ENCODE results near the gene CTDSP2. TPM values are rescaled to one million over a fixed set of nuclear protein-coding genes. Genes with fewer than 3 reads are reported as not detected.

CTDSP2 gene
- total RNA-seq, 1 donor from 2014 or later, result 82.6 TPM

- no peak for TF ChIP-seq CTCF (IDR thresholded peaks at IDR 0.05; ENCODE audit: borderline replicate concordance)
- DNase-seq, result no peak
- no peaks in the 10 kb centered on the region for H3K9me3 ChIP-seq (replicated peaks)
- intact Hi-C loops (cut with micrococcal nuclease), result no loop called here
- no peak overlapping the region for H3K27ac ChIP-seq (replicated peaks)
- peaks cover 28% of the 10 kb centered on the region for H3K4me1 ChIP-seq
- no peaks in the 10 kb centered on the region for H3K27me3 ChIP-seq (ENCODE audit: low read depth)
- no peak overlapping the region for H3K4me3 ChIP-seq
- H3K36me3 ChIP-seq, result no peaks in the 10 kb centered on the region
Observed at GRCh38 chr12:57877876-57878275, 31.3 kb upstream of the CTDSP2 start.

- Histone ChIP-seq H3K27me3 (ENCODE audit: low read depth) (no peaks in the 10 kb centered on the region), H3K27ac (replicated peaks) (no peak overlapping the region), H3K4me3 (no peak overlapping the region), H3K4me1 (peaks cover 28% of the 10 kb centered on the region), H3K36me3 (no peaks in the 10 kb centered on the region), H3K9me3 (replicated peaks) (no peaks in the 10 kb centered on the region)
- no peak for TF ChIP-seq CTCF (IDR thresholded peaks at IDR 0.05; ENCODE audit: borderline replicate concordance)
- intact Hi-C loops (cut with micrococcal nuclease), result no loop called here
- DNase-seq, result no peak
Observed at GRCh38 chr12:57875753-57876547, 29.4 kb upstream of the CTDSP2 start.

- TF ChIP-seq CTCF (IDR thresholded peaks at IDR 0.05; ENCODE audit: borderline replicate concordance), result no peak
- Histone ChIP-seq H3K4me3 (no peak overlapping the region), H3K27me3 (ENCODE audit: low read depth) (no peaks in the 10 kb centered on the region), H3K36me3 (no peaks in the 10 kb centered on the region), H3K9me3 (replicated peaks) (no peaks in the 10 kb centered on the region), H3K4me1 (peaks cover 28% of the 10 kb centered on the region), H3K27ac (replicated peaks) (peak overlapping the region; percentile 51)
- intact Hi-C loops (cut with micrococcal nuclease), result no loop called here
- no peak for DNase-seq
Observed at GRCh38 chr12:57874166-57875108, 27.9 kb upstream of the CTDSP2 start.

GRCh38 chr12:57872362-57872761 lies 25.8 kb upstream of the CTDSP2 start:
- H3K27ac ChIP-seq (replicated peaks), result no peak overlapping the region
- DNase-seq, result no peak
- no peaks in the 10 kb centered on the region for H3K27me3 ChIP-seq (ENCODE audit: low read depth)

More at GRCh38 chr12:57872362-57872761, 25.8 kb upstream of the CTDSP2 start:
- Histone ChIP-seq H3K9me3 (replicated peaks) (no peaks in the 10 kb centered on the region), H3K36me3 (no peaks in the 10 kb centered on the region), H3K4me3 (no peak overlapping the region), H3K4me1 (peaks cover 34% of the 10 kb centered on the region)
- intact Hi-C loops (cut with micrococcal nuclease), result no loop called here
- no peak for TF ChIP-seq CTCF (IDR thresholded peaks at IDR 0.05; ENCODE audit: borderline replicate concordance)
